Hematopoietic multipotent progenitor cell treated with erythropoietin and hydrocortisone succinate and interleukin-3 and kit ligand, for 6 days (in vitro differentiated cells): ENCODE results near the gene ENAH.

Experiments
- DNase-seq: peaks from one replicate; pipeline ENCODE4 v3.0.0-alpha.2; 2015

The ENAH gene

GRCh38 chr1:225554216-225554812, 98.6 kb downstream of the ENAH start:
- peak; percentile 62 for DNase-seq

DNA sequence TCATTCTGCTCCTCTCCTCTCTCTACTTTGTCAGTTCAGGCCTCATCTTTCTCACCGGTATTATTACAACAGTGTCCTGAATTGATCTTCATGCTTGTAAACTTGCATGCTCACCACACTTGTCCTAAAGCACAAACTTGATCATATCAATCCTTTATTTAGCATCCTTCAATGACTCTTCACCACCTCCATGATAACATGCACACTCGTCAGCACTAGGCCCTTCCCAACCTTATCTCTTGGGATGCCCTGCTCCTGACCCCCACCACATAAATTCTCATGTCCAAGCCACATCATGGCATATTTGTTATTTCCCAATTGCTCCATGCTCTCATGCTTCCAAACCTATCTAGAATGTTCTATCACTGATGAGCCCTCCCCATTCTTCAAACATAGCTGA, 103.1 kb downstream of the ENAH start:
- no peak for DNase-seq

DNA sequence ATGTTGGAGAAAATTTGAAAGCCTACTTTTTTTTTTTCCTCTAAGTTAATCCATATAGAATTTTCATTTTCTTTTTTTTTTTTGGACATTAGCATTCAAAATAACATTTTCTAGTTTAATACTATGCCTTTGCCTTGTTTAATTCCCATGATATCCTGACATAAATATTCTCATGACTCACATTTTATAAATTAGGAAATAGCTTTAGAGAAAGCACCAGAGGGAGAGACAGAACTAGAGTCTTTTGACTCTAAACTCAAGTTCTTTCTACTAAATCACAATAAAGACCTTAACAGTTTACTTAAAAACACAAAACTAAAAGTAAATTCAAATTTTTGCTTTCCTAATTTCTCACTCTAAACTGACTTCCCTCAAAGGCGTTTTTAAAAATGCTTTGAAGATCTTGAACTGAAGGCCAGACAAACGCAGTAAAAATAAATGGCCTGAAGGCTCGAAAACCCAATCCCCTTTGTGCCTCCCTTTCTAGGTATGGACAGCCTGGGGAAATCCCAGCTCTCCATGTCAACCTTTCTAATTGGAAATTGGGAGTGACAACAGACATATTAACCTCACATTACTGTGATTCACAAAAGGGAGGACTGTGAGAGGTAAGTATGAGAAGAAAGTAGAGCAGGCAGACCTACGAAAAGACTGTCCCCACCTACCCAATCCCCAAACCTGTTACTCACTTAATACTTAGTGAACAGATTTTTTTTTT, 104.6 kb downstream of the ENAH start:
- DNase-seq = no peak

GRCh38 chr1:225545649-225546048, 107.3 kb downstream of the ENAH start:
- no peak for DNase-seq

GRCh38 chr1:225544924-225545323, 108.0 kb downstream of the ENAH start:
- no peak for DNase-seq

GRCh38 chr1:225544263-225544662, 108.7 kb downstream of the ENAH start:
- no peak for DNase-seq

GRCh38 chr1:225543350-225543749, 109.6 kb downstream of the ENAH start:
- DNase-seq = no peak

- no peak for DNase-seq
Observed at GRCh38 chr1:225541383-225541782, 111.5 kb downstream of the ENAH start.

DNA sequence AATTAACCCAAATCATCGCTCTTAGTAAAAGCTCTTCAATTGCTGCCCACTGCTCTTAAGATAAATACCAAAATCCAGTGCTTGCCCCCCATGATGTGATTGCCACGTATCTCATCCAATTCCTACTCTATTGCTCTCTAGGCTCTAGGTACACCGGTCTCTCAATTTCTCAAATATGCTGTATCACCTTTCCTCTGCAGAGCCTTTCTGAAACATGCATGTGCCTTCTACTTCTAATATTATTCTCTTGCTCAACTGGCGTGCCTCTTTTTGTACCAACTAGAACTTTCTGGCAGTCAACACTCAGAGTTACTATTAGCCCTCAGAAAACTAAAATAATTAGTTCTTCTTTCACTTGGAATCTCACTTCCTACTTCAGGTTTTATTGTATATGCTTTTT, 113.3 kb downstream of the ENAH start:
- no peak for DNase-seq

DNA sequence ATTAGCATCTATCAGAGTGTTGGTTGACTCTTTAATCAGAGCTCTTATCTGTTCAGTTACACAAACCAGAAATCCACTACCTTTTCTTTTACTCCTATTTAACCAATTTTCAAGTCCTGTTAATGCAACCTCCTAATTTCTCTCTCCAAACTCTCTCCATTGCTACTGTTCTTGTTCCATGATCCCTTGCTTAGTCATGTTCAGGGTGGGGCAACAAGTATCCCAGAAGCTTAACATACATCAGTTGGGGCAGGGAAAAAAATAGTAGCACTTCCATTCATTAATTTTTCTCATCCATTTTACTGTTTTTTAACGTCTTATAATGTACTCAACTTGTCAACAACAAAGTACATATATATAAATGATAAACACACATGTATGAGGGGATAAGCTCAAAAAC, 113.9 kb downstream of the ENAH start:
- DNase-seq = no peak

DNA sequence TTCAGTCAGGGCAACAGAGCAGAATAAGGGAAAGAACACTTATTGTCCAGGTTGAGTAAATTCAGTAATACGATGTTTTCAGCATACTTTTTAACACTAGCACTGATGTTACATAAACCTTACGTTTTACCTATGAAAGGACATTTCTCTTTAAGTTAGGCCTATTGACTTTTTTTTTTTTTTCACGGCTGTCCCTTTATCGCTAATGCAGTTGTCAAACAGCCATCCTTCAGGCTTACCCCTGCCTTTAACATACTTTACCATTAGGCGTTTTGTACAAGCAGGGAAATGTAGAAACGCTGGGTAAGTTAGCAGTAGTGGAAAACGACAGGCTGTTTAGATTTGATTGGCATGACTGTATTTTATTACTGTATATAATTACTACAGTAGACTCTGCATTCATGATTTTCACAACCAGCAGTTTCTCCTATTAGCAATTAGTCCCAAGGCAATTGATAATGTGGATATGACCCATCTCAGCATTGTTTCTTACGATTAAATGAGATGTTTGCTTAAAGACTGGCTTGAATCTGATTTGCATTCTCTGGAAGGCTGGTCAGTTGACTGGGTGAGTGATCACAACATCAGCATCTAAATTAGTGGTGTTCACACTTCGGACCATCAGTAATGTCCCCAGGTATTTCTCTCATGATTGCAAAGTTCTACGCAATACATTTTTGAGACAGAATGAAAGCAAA, 115.2 kb downstream of the ENAH start:
- no peak for DNase-seq

- DNase-seq = no peak
Observed at GRCh38 chr1:225535280-225535679, 117.6 kb downstream of the ENAH start.

DNA sequence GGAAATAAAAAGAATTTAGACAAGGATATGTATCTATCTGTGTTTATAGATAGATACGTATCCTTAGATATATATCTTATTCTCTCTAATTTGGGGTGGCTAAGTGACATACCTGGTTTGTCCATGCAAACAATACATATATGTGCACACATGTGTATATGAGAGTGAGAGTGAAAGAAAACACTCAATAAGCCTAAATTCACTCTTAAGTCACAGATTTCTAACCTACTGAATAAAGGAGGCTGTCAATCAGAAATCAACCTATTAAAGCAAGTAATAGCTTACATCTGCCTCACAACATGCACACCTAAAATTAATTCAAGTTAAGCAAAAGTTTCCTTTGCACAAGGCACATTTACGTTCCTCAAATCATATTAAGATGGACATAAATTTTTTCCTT, 118.2 kb downstream of the ENAH start:
- no peak for DNase-seq

GRCh38 chr1:225534135-225534534, 118.8 kb downstream of the ENAH start:
- no peak for DNase-seq

GRCh38 chr1:225533238-225533637, 119.7 kb downstream of the ENAH start:
- DNase-seq = no peak

DNA sequence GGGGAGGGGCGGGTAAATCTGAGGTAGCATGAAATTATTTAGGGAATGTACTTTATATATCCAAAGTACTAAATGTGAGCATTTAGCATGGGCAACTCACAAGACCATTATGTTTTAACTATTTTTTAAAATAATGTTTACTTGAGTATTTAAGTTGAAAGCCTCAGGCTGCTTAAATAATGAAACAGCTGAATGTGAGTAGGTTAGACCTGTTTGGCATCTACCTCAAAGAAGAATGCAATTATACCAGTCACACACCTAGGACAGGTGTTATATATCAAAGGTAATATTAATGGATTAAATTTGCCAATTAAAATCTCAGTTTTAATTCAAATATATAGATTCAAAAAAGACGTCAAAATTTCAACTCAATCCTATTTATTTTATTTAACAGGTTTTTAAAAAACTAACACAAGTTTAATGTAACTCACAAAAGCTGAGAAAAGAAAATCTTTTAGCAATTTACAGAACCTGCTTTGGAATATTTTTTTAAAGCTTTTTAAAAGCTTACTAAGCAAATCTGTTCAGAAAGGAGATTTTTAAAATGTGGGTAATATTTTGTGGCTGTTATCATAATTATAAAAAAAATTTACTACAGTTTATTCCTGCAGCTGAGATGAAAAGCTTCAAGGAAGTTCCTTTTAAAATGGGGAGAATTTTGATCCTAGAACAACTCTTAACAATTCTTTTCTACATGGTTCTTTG, 120.5 kb downstream of the ENAH start:
- no peak for DNase-seq

DNA sequence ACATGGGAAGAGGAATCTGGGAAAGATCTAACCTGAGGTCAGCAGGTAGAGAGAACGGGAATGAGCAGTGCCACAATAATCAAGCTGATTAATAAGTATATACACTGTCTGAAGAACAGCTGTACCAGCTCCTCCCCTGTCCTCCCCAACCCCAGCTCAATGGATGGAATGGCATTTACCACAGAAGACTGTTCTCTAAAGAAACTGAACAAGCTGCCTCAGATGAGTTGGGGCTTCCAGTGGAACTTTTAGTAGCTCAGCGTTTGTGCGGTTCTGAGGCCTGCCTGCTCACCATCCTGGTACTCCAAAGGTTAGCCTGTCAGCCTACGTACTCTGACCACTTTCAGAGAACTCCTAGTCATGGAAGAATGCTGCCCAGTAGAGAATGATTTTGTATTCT, 123.2 kb downstream of the ENAH start:
- DNase-seq = no peak

- DNase-seq = no peak
Observed at GRCh38 chr1:225527575-225527974, 125.3 kb downstream of the ENAH start.

- DNase-seq = no peak
Observed at GRCh38 chr1:225526878-225527277, 126.0 kb downstream of the ENAH start.

GRCh38 chr1:225525377-225525776, 127.5 kb downstream of the ENAH start:
- DNase-seq = no peak

DNA sequence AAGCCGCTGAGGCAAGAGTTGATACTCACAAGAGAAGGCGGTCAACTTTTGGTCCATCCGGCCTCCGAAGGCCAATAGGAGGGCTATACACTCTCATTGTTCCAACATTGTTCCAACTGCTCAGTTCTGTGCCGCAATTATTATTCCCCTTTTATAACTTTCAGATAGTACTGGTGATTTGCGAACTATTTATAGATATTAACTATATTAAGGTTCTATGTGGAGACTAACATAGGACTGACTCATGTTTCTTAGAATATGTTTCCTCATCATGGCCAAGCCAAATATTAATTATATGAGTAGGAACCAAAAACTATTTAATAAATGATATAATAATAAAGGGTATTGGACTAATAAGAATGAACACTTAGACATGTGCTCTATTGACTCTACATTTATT, 128.4 kb downstream of the ENAH start:
- DNase-seq = no peak

GRCh38 chr1:225523263-225523950, 129.5 kb downstream of the ENAH start:
- no peak for DNase-seq
